Measurements from ENCODE around the gene PDSS2. TPM values are rescaled to one million over a fixed set of nuclear protein-coding genes. Genes with fewer than 3 reads are reported as not detected.

Gene PDSS2

GRCh38 chr6:107105511-107106116, 353.8 kb downstream of the PDSS2 start:
- H2BK12ac ChIP-seq (ENCODE audit: low read length) = no peak overlapping the region
- H3K79me1 ChIP-seq (ENCODE audit: low read depth, low read length) = no peaks in the 10 kb centered on the region
- peak overlapping the region; percentile 84 for H3K18ac ChIP-seq (ENCODE audit: low read length)

GRCh38 chr6:107103082-107103481, 356.3 kb downstream of the PDSS2 start:
- Histone ChIP-seq H3K4ac (ENCODE audit: low read length) (no peak overlapping the region), H2AK5ac (ENCODE audit: low read depth, low read length) (no peak overlapping the region), H3K36me3 (replicated peaks in 1 of 2; ENCODE audit: control insufficient read depth in 2 of 2, insufficient read depth in 2 of 2, low read length in 2 of 2) (peaks cover 3 to 22% of the 10 kb centered on the region in 2 donors), H2BK120ac (ENCODE audit: low read depth, low read length) (no peak overlapping the region), H3K9ac (ENCODE audit: low read depth, low read length, poor library complexity) (no peak overlapping the region), H3K27ac (replicated peaks; ENCODE audit: low read length) (no peak overlapping the region), H3K27me3 (ENCODE audit: control insufficient read depth in 3 of 3, insufficient read depth in 3 of 3, low read depth in 1 of 3, low read length in 3 of 3) (no peaks in the 10 kb centered on the region), H3K14ac (ENCODE audit: low read length) (no peak overlapping the region), H3K79me1 (ENCODE audit: low read depth, low read length) (no peaks in the 10 kb centered on the region), H3K4me2 (ENCODE audit: insufficient read depth, low read length, poor library complexity, severe bottlenecking) (no peak overlapping the region), H2AFZ (ENCODE audit: low read length) (no peak overlapping the region), H4K8ac (ENCODE audit: low read depth, low read length) (no peak overlapping the region), H3K23ac (ENCODE audit: low read depth, low read length, poor library complexity) (no peak overlapping the region), H2BK15ac (ENCODE audit: low read length) (no peak overlapping the region), H4K91ac (ENCODE audit: low read depth, low read length, poor library complexity) (no peak overlapping the region), H2BK12ac (ENCODE audit: low read length) (no peak overlapping the region), H3K18ac (ENCODE audit: low read length) (no peak overlapping the region), H3K4me3 (ENCODE audit: low read length in 2 of 2) (peak overlapping the region in 1 of 2 donors; percentile 38), H2BK5ac (ENCODE audit: low read length) (no peak overlapping the region), H3K4me1 (ENCODE audit: control insufficient read depth in 2 of 2, insufficient read depth in 1 of 2, low read depth in 1 of 2, low read length in 2 of 2) (peaks cover 18 to 27% of the 10 kb centered on the region in 2 donors), H3K9me3 (replicated peaks in 1 of 2; ENCODE audit: control insufficient read depth in 2 of 2, insufficient read depth in 1 of 2, low read depth in 1 of 2, low read length in 2 of 2) (no peaks in the 10 kb centered on the region)
- no CpG with 5 or more reads among the region's 6 CpGs for WGBS, 2 donors (ENCODE audit: extremely low coverage in 2 of 2, insufficient read length in 2 of 2, insufficient replicate concordance in 1 of 2)
- DNase-seq (ENCODE audit: low spot score) = no peak

More at GRCh38 chr6:107105511-107106116, 353.8 kb downstream of the PDSS2 start:
- H3K4me2 ChIP-seq (ENCODE audit: insufficient read depth, low read length, poor library complexity, severe bottlenecking) = no peak overlapping the region
- H2BK5ac ChIP-seq (ENCODE audit: low read length) = no peak overlapping the region
- peak overlapping the region; percentile 12 for H3K9ac ChIP-seq (ENCODE audit: low read depth, low read length, poor library complexity)
- no peak overlapping the region for H3K4me3 ChIP-seq (ENCODE audit: low read length in 2 of 2)
- no peak overlapping the region for H3K4ac ChIP-seq (ENCODE audit: low read length)
- H3K14ac ChIP-seq (ENCODE audit: low read length) = no peak overlapping the region
- no CpG with 5 or more reads among the region's 7 CpGs for WGBS, 2 donors (ENCODE audit: extremely low coverage in 2 of 2, insufficient read length in 2 of 2, insufficient replicate concordance in 1 of 2)
- H4K91ac ChIP-seq (ENCODE audit: low read depth, low read length, poor library complexity) = no peak overlapping the region
- H3K27ac ChIP-seq (replicated peaks; ENCODE audit: low read length) = peak overlapping the region; percentile 24
- peak overlapping the region; percentile 71 for H2BK15ac ChIP-seq (ENCODE audit: low read length)
- H3K4me1 ChIP-seq (ENCODE audit: control insufficient read depth in 2 of 2, insufficient read depth in 1 of 2, low read depth in 1 of 2, low read length in 2 of 2) = peaks cover 18 to 24% of the 10 kb centered on the region in 2 donors
- DNase-seq (ENCODE audit: low spot score) = no peak
- no peak overlapping the region for H2AFZ ChIP-seq (ENCODE audit: low read length)
- H3K27me3 ChIP-seq (ENCODE audit: control insufficient read depth in 3 of 3, insufficient read depth in 3 of 3, low read depth in 1 of 3, low read length in 3 of 3) = no peaks in the 10 kb centered on the region
- no peak overlapping the region for H3K23ac ChIP-seq (ENCODE audit: low read depth, low read length, poor library complexity)
- H4K8ac ChIP-seq (ENCODE audit: low read depth, low read length) = no peak overlapping the region
- no peaks in the 10 kb centered on the region for H3K9me3 ChIP-seq (replicated peaks in 1 of 2; ENCODE audit: control insufficient read depth in 2 of 2, insufficient read depth in 1 of 2, low read depth in 1 of 2, low read length in 2 of 2)
- peak overlapping the region; percentile 30 for H2AK5ac ChIP-seq (ENCODE audit: low read depth, low read length)
- H3K36me3 ChIP-seq (replicated peaks in 1 of 2; ENCODE audit: control insufficient read depth in 2 of 2, insufficient read depth in 2 of 2, low read length in 2 of 2) = peaks cover 0 to 14% of the 10 kb centered on the region in 2 donors
- H2BK120ac ChIP-seq (ENCODE audit: low read depth, low read length) = no peak overlapping the region

Small RNA genes lying within 50 kb of the gene (small RNA-seq; reads per million reads assigned to genes)
- gene AL591516.1 (ENCODE audit: insufficient read depth) (not detected), gene RNU6-1299P (ENCODE audit: insufficient read depth) (not detected)

Data from neuronal stem cell (in vitro differentiated cells).